Suppressor macrophage treated with lipopolysaccharide for 4 hours (primary cell): ENCODE results near the gene SSX1.
"Not testable (repeated sequence)": the region's sequence is repeated elsewhere in the genome, so short reads cannot be mapped to it uniquely, and the experiment has no call there.

Experiments used
- DNase-seq: peaks from one replicate; pipeline ENCODE4 v3.0.0-alpha.2; 2020

SSX1 gene, protein sequence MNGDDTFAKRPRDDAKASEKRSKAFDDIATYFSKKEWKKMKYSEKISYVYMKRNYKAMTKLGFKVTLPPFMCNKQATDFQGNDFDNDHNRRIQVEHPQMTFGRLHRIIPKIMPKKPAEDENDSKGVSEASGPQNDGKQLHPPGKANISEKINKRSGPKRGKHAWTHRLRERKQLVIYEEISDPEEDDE

DNA sequence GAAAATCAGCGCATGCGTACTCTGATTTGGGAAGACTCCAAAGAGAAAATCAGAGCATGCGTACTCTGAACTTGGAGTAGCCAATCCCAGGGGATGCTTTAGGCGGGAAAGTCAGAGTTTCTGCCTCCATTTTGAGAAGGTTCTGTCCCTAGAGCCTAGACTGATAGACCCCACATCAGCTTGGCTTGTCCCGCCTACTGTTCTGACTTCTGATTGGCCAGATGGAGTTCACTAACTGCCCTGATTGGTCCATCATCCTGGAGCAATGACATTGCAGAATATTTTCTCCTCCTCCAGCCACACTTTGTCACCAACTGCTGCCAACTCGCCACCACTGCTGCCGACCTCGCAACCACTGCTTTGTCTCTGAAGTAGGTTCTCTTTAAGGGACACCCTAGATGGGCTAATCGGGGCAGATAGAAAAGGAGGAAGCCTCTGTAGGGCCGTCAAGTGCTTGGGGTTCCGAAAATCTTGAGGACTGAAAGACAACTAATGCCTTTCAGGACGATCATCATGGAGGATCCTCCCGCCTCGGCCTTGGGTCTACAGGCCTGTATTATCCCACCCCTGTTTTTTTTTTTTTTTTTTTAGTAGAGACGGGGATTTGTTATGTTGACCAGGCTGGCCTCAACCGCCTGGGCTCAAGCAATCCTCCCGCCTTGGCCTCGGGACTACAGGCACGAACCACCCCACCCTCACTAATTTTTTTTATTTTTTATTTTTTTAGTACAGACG, at the start of gene SSX1:
Gene SSX1, plus strand, starts transcription at position 331 of the 735 bp plus-strand sequence. CDS start 1,850 bp downstream, outside the sequence.
- DNase-seq, result not testable (repeated sequence)

DNA sequence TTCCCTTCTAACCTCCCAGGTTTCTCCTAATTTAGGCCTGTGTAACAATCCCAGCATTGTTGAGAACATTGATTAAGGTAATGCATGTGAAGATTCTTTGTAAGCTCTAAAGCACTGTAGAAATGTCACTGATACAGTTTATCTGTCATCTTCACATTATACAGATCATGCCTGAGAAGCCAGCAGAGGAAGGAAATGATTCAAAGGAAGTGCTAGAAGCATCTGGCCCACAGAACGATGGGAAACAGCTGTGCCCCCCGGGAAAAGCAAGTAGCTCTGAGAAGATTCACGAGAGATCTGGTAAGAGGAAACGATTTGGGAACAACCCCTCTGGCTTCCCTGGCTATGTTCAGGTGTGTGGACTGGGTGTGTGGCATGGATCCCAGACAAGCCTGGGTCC, 40.9 kb upstream of the SSX1 start:
- not testable (repeated sequence) for DNase-seq

DNA sequence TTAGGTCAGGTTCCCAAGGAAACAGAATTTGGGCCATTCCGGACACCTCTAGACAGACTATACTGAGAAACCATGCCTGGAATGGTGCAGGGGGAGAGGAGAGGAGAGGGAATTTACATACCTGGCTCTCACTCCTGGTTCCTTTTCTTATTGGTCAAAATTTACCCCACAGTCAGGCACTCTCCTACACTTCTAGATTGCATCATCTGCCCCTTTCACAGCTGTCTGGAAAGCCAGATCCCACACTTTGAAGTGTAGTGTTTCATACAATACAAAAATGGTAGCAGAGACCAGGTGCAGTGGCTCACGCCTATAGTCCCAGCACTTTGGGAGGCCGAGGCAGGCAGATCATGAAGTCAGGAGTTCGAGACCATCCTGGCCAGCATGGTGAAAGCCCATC, 31.0 kb upstream of the SSX1 start:
- not testable (repeated sequence) for DNase-seq

DNA sequence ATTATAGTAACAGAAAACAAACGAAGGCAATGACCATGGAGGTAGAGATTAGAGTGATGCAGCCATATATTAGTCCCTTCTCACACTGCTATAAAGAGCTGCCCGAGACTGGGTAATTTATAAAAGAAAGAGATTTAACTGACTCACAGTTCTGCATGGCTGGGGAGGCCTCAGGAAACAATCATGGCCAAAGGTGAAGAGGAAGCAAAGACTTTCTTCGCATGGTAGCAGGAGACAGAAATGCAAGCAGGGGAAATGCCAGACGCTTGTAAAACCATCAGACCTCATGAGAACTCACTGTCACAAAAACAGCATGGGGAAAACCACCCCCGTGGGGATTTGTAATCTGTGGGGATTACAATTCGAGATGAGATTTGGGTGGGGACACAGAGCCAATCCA, 2.2 kb upstream of the SSX1 start:
- not testable (repeated sequence) for DNase-seq

DNA sequence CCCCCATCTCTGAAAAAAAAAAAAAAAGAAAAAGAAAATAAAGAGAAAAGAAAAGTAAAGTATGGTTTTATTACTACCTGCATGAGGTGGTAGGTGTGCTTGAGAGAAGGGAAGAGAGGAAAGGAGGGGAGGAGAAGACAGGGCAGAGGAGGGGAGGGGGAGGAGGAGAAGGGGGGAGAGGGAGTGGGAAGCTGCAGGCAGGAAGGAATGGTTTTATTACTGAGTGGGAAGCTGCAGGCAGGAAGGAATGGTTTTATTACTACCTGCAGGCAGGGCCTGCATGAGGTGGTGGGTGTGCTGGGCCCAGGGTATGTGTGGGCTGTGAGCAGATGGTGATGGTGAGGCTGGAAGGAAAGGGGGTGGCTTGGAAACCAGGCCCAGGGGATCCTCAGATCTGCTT, 19.2 kb downstream of the SSX1 start:
- not testable (repeated sequence) for DNase-seq

DNA sequence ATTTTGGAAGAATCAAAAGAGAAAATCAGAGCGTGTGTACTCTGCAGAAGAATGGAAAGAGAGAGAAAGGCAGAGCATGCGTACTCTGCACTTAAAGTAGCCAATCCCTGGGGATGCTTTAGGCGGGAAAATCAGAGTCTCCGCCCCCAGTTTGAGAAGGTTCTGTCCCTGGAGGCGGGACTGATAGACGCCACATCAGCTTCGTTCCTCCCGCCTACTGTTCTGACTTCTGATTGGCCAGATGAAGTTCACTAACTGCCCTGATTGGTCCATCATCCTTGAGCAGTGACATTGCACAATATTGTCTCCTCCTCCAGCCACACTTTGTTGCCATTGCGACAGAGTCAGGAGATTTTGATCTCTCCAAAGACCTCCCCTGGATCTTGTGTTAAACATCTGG, 23.8 kb downstream of the SSX1 start:
- no peak for DNase-seq

DNA sequence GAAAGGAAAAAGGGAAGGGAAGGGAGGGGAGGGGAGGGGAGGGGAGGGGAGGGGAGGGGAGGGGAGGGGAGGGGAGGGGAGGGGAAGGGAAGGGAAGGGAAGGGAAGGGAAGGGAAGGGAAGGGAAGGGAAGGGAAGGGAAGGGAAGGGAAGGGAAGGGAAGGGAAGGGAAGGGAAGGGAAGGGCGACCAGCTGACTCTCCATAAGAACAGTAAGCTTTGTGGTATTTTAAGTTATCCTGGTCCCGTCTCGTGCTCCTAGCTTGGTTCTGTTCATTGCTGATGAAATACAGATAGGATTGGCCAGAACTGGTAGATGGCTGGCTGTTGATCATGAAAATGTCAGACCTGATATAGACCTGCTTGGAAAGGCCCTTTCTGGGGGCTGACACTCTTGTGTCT, 25.5 kb downstream of the SSX1 start:
- not testable (repeated sequence) for DNase-seq

DNA sequence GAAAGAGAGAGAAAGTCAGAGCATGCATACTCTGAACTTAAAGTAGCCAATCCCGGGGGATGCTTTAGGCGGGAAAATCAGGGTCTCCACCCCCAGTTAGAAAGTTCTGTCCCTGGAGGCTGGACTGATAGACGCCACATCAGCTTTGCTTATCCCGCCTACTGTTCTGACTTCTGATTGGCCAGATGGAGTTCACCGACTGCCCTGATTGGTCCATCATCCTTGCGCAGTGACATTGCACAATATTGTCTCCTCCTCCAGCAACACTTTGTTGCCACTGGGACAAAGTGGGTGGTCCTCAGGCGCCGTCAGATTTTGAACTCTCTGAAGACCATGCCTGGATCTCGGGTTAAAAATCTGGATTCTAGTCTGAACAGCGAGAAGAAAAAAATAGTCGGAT, 51.0 kb downstream of the SSX1 start:
- DNase-seq, result no peak

DNA sequence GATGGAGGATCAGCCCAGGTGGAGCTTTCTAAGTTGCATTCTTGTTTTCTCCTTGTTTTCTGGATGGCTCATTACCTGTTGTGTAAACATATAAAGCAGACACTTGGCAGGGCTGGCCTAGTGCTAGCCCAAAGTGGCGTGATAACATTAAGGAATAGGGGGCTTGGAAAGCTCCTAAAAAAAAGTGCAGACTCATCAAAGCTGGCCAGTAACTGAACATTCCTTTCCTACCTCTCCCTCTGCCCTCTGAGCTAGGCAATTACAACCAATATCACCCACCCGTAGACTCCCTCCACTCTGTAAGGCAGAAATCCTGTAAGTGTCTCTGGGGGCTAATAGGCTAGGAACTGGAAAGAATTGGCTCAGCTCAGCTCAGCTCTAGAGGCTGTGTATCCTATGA, 58.8 kb downstream of the SSX1 start:
- not testable (repeated sequence) for DNase-seq
